A549 (cell line): ENCODE results near the gene PIK3R1. TPM values are rescaled to one million over a fixed set of nuclear protein-coding genes. Genes with fewer than 3 reads are reported as not detected.

Source experiments
- ATAC-seq, 2 experiments: fragments of 200-7000 bp in 1 of 2; fragments of >200 bp in 1 of 2; cut with Nextera tagmentation in 1 of 2; cut with Tn5 transposase in 1 of 2; 3 replicates each; pipeline versions ENCODE4 v1.8.0 to v1.9.1; 2018 to 2020; ENCODE audit warnings: mild to moderate bottlenecking in 1 of 2, moderate library complexity in 1 of 2
- CTCF ChIA-PET: fragments of 300-600 bp; sonication (Branson Sonifier 250); formaldehyde crosslinking; extraction: SDS; loops from one replicate; lab custom pipeline; 2021; ENCODE audit warnings: antibody characterized with exemption, inconsistent platforms; lab: Yijun Ruan, JAX
- POLR2A ChIA-PET: fragments of 350-600 bp; formaldehyde crosslinking; extraction: SDS; loops from one replicate; lab custom pipeline; 2021; ENCODE audit warnings: antibody characterized with exemption, inconsistent platforms; lab: Yijun Ruan, JAX
- DNase-seq, 2 experiments: peaks; one replicate each; pipeline versions ENCODE4 v3.0.0 to v3.0.0-alpha.2; 2011 to 2016; ENCODE audit warnings: low read depth in 1 of 2, low spot score in 1 of 2
- FAIRE-seq: peaks from 2 replicates; lab custom pipeline; 2011; peaks lifted over from hg19 to GRCh38; lab: Jason Lieb, UNC
- H3K27ac ChIP-seq, 2 experiments: fragments of >200 bp; sonication (Bioruptor Twin); formaldehyde crosslinking; 3 replicates each; pipeline ENCODE4 v1.5.1; 2016 to 2017
- H3K4me1 ChIP-seq: fragments of >200 bp; sonication (Bioruptor Twin); formaldehyde crosslinking; 3 replicates; pipeline ENCODE4 v1.6.1; 2016
- H3K4me2 ChIP-seq: fragments of >200 bp; sonication (Bioruptor Twin); formaldehyde crosslinking; 3 replicates; pipeline ENCODE4 v1.6.1; 2016
- H3K4me3 ChIP-seq: fragments of >200 bp; sonication (Bioruptor Twin); formaldehyde crosslinking; 3 replicates; pipeline ENCODE4 v1.5.1; 2016
- H3K9me3 ChIP-seq: fragments of >200 bp; sonication (Bioruptor Twin); formaldehyde crosslinking; 3 replicates; pipeline ENCODE4 v1.6.1; 2016
- BHLHE40 ChIP-seq: IDR thresholded peaks from 2 replicates; pipeline ENCODE4 v1.6.1; 2012; ENCODE audit warnings: low read depth, low read length, inconsistent platforms
- CEBPB ChIP-seq, 2 experiments: fragments of >200 bp in 1 of 2; sonication (Bioruptor Twin) in 1 of 2; formaldehyde crosslinking in 1 of 2; IDR thresholded peaks; 2 replicates each; pipeline ENCODE4 v1.6.1; 2012 to 2016
- CHD2 ChIP-seq: fragments of 150-350 bp; IDR thresholded peaks from 2 replicates; pipeline ENCODE4 v1.6.1; 2014; ENCODE audit warnings: low read length; ENCODE audit not compliant: partially characterized antibody
- FOSL2 ChIP-seq, 2 experiments: fragments of 450-650 bp in 1 of 2; fragments of >200 bp in 1 of 2; sonication (Bioruptor Twin) in 1 of 2; formaldehyde crosslinking; IDR thresholded peaks; 2 replicates each; pipeline versions ENCODE4 v1.5.0 to v1.6.1; 2016 to 2020; ENCODE audit warnings: mild to moderate bottlenecking in 1 of 2, moderate library complexity in 1 of 2
- HDAC2 ChIP-seq: fragments of 200-600 bp; sonication (generic); IDR thresholded peaks from 2 replicates; pipeline ENCODE4 v1.6.1; 2016
- HMGXB4 ChIP-seq: fragments of 250-450 bp; sonication (Bioruptor Pico); IDR thresholded peaks from 2 replicates; pipeline ENCODE4 v1.5.0; 2021; ENCODE audit warnings: mild to moderate bottlenecking, moderate library complexity, borderline replicate concordance
- JUNB ChIP-seq: fragments of >200 bp; sonication (Bioruptor Twin); formaldehyde crosslinking; IDR thresholded peaks from 2 replicates; pipeline ENCODE4 v1.6.1; 2016
- KDM1A ChIP-seq: fragments of 200-600 bp; sonication (generic); IDR thresholded peaks from 2 replicates; pipeline ENCODE4 v1.6.1; 2016; ENCODE audit warnings: low read depth, mild to moderate bottlenecking
- MAFK ChIP-seq: fragments of 450-650 bp; IDR thresholded peaks from 2 replicates; pipeline ENCODE4 v1.6.1; 2014; ENCODE audit not compliant: partially characterized antibody
- MYC ChIP-seq: IDR thresholded peaks from 2 replicates; pipeline ENCODE4 v1.6.1; 2012; ENCODE audit warnings: mild to moderate bottlenecking, inconsistent platforms, low read length, improper control_type of control experiment, borderline replicate concordance
- NR3C1 ChIP-seq: fragments of >200 bp; sonication (Bioruptor Twin); formaldehyde crosslinking; IDR thresholded peaks from 3 replicates; pipeline ENCODE4 v1.6.1; 2017
- PHF8 ChIP-seq: fragments of 200-600 bp; sonication (generic); IDR thresholded peaks from 2 replicates; pipeline ENCODE4 v1.6.1; 2016; ENCODE audit warnings: low read depth, mild to moderate bottlenecking, antibody characterized with exemption, moderate library complexity, borderline replicate concordance
- POLR2A ChIP-seq: IDR thresholded peaks from 2 replicates; pipeline ENCODE4 v1.6.1; 2012; ENCODE audit warnings: mild to moderate bottlenecking, low read length
- RARB ChIP-seq: fragments of 250-450 bp; sonication (Bioruptor Pico); IDR thresholded peaks from 2 replicates; pipeline ENCODE4 v1.8.0; 2021; ENCODE audit warnings: mild to moderate bottlenecking, moderate library complexity
- SREBF2 ChIP-seq: fragments of 450-650 bp; IDR thresholded peaks from 2 replicates; pipeline ENCODE4 v1.6.1; 2014; ENCODE audit warnings: mild to moderate bottlenecking, moderate library complexity
- TP53 ChIP-seq: fragments of 250-450 bp; sonication (Bioruptor Pico); IDR thresholded peaks from 2 replicates; pipeline ENCODE4 v1.5.0; 2021; ENCODE audit warnings: mild to moderate bottlenecking, moderate library complexity
- USF2 ChIP-seq: fragments of 450-650 bp; IDR thresholded peaks from 2 replicates; pipeline ENCODE4 v1.6.1; 2014; ENCODE audit warnings: antibody characterized with exemption
- ZFP36 ChIP-seq: fragments of 450-650 bp; IDR thresholded peaks from 2 replicates; pipeline ENCODE4 v1.6.1; 2014; ENCODE audit warnings: borderline replicate concordance; ENCODE audit not compliant: partially characterized antibody
- ZNF302 ChIP-seq: fragments of 250-450 bp; sonication (Bioruptor Pico); IDR thresholded peaks from 2 replicates; pipeline ENCODE4 v1.9.0; 2021; ENCODE audit warnings: inconsistent platforms, mild to moderate bottlenecking, moderate library complexity
- WGBS: methylation state at CpG from one replicate; pipeline ENCODE4 v1.1.6; 2017; ENCODE audit errors: missing lambda C conversion rate; 5-methylcytosine and 5-hydroxymethylcytosine counted together
- polyA plus RNA-seq, 4 experiments: library from polyadenylated mRNA; depleted of rRNA in 3 of 4; stranded (reverse); fragments of >200 nt; fragmentation: RNase III in 1 of 4; extraction: RNeasy Plus Mini Kit Qiagen cat#74134 plus additional on column Dnase treatment in 1 of 4; gene quantifications; 2 replicates in 3 of 4; 3 replicates in 1 of 4; pipeline ENCODE4 v1.2.3, GENCODE V29; 2011 to 2017
- TF ChIP-seq, protein P1 (sequence below): IDR thresholded peaks from 2 replicates; pipeline ENCODE4 v1.6.1; 2012
- TF ChIP-seq, protein P2 (sequence below): fragments of >200 bp; sonication (Bioruptor Twin); formaldehyde crosslinking; IDR thresholded peaks from 3 replicates; pipeline ENCODE4 v1.5.1; 2016
- TF ChIP-seq, protein P3 (sequence below): IDR thresholded peaks from 2 replicates; pipeline ENCODE4 v1.6.1; 2012

The PIK3R1 gene
- polyA plus RNA-seq, 2 of the 4 experiments (the other 2 are of a cell fraction): 5.5 to 5.7 TPM

- Histone ChIP-seq H3K4me1 (peaks cover 16% of the 10 kb centered on the region; the same call in 2 of the 3 replicates), H3K4me2 (peak overlapping the region; percentile 81), H3K9me3 (peaks cover 13% of the 10 kb centered on the region; the same call in 2 of the 3 replicates), H3K4me3 (peak overlapping the region; percentile 96), H3K27ac (peak overlapping the region; percentile 91 to 98)
- CTCF ChIA-PET: interaction anchor here (0.6 to 1.5 kb wide), 5 partner anchors 20 to 72 kb away, joined by 3 read pairs; no protein-coding TSS in a partner anchor
- 0 out of 2 replicates have a peak, but pooled peaks have one; percentile 7 for TF ChIP-seq USF2
- TF ChIP-seq CHD2: peak; percentile 34
- TF ChIP-seq FOSL2 (IDR thresholded peaks at IDR 0.05): no peak
- 0 out of 2 replicates have a peak, but pooled peaks have one; percentile 11 for TF ChIP-seq FOSL2 (CRISPR knock-in tag; IDR thresholded peaks at IDR 0.05)
- no peak for TF ChIP-seq KDM1A
- TF ChIP-seq, protein P1, sequence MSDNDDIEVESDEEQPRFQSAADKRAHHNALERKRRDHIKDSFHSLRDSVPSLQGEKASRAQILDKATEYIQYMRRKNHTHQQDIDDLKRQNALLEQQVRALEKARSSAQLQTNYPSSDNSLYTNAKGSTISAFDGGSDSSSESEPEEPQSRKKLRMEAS: no peak; the same call in 1 of the 2 replicates
- no peak for TF ChIP-seq HMGXB4 (CRISPR knock-in tag)
- TF ChIP-seq ZNF302 (CRISPR knock-in tag): no peak
- TF ChIP-seq BHLHE40: no peak
- DNase-seq: peak in 1 of 2 experiments; percentile 3
- POLR2A ChIA-PET: interaction anchor here (0.5 to 2.1 kb wide), 9 partner anchors 9 to 972 kb away, joined by 3 to 23 read pairs (median 3); no protein-coding TSS in a partner anchor
- no peak for FAIRE-seq
- 2% methylated on average over 19 of the region's 37 CpGs for WGBS
- no peak for ATAC-seq
Measured at GRCh38 chr5:68214482-68215207, 911 bp upstream of the PIK3R1 start.

DNA sequence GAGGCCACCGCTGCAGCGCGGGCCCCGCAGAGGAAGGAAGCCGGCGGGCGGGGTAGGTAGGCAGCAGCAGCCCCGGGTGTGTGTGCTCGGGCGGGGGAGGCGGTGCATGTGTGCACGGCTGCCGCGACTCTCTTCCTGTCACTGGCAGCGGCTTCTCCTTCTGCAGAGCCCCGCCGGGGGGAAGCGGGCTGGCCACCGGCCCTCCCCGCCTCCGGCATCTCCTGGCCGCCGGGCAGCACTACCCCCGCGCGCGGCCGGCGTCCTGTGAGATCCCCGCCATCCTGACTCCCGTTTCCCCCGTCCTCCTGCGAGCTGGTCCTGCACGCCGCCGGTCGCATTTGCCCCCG lies 315 bp downstream of the PIK3R1 start:
- 3% methylated on average over 16 of the region's 38 CpGs for WGBS
- POLR2A ChIA-PET: interaction anchor here (0.6 to 2.1 kb wide), 10 partner anchors 9 to 1009 kb away, joined by 3 to 23 read pairs (median 3); no protein-coding TSS in a partner anchor
- peak overlapping the region; percentile 91 to 98 for H3K27ac ChIP-seq

DNA sequence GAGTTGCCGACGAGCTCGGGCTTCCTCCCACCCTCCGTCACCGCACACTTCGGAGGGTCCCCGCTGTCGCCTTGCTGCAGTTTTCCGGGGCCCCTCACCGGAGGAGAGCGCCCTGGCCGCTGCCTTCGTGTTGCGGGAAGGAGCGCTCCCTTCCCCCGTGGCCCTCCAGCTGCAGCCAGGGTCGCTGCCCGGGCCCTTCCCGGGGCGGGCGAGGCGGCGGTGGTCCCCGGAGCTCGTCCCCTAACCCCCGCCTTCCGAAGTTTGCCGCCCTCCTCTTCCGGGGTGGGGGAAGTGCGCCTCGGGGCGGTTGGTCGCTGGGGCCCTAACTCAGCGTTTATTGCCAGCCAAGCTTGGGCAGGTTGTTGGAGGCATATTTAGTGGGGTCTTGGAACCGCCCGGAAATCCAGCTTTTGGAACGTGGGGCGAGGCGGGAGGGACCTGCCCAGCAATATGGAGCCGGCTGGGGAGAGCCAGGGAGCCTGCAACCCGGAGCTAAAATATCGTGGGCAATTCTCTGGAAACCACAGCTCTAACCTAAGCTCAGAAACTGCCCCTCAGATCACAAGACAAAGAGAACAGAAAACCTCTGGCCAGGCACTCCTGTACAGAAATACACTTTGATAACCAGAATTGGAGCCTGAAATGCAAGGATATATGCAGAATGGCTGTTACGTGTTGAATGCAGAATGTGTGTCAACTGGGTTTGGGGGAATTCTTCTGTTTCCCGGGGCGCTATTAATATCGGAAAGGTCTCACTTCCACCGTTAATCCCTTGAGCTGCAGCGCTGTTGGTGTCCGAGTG lies 890 bp downstream of the PIK3R1 start:
- DNase-seq (peak; percentile 18 to 34), ATAC-seq (peak; percentile 23 to 51), FAIRE-seq (no peak)
- H3K4me2 ChIP-seq: peak overlapping the region; percentile 81
- H3K27ac ChIP-seq: peak overlapping the region; percentile 91 to 98
- TF ChIP-seq POLR2A (peak; percentile 28; the same call in 1 of the 2 replicates), RARB (CRISPR knock-in tag) (no peak), CHD2 (no peak), TP53 (CRISPR knock-in tag) (no peak), HDAC2 (no peak), MAFK (peak; percentile 14), ZFP36 (no peak), JUNB (no peak), CEBPB (IDR thresholded peaks at IDR 0.05) (no peak), NR3C1 (no peak), MYC (no peak), SREBF2 (no peak)
- TF ChIP-seq, protein P2, sequence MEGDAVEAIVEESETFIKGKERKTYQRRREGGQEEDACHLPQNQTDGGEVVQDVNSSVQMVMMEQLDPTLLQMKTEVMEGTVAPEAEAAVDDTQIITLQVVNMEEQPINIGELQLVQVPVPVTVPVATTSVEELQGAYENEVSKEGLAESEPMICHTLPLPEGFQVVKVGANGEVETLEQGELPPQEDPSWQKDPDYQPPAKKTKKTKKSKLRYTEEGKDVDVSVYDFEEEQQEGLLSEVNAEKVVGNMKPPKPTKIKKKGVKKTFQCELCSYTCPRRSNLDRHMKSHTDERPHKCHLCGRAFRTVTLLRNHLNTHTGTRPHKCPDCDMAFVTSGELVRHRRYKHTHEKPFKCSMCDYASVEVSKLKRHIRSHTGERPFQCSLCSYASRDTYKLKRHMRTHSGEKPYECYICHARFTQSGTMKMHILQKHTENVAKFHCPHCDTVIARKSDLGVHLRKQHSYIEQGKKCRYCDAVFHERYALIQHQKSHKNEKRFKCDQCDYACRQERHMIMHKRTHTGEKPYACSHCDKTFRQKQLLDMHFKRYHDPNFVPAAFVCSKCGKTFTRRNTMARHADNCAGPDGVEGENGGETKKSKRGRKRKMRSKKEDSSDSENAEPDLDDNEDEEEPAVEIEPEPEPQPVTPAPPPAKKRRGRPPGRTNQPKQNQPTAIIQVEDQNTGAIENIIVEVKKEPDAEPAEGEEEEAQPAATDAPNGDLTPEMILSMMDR: no peak
- H3K4me3 ChIP-seq: peak overlapping the region; percentile 96
- ChIA-PET CTCF (interaction anchor here (0.6 to 2.0 kb wide), 8 partner anchors 9 to 71 kb away, joined by 3 to 6 read pairs (median 3); no protein-coding TSS in a partner anchor), POLR2A (interaction anchor here (0.9 to 2.1 kb wide), 4 partner anchors 8 to 1009 kb away, joined by 3 to 23 read pairs (median 4); no protein-coding TSS in a partner anchor)
- H3K9me3 ChIP-seq: no peaks in the 10 kb centered on the region; the same call in 2 of the 3 replicates
- 1% methylated on average over 15 of the region's 49 CpGs for WGBS
- H3K4me1 ChIP-seq: peaks cover 16% of the 10 kb centered on the region; the same call in 2 of the 3 replicates

More for the DNA sequence above, 315 bp downstream of the PIK3R1 start:
- ATAC-seq: peak; percentile 64 to 67
- peak in 1 of 2 experiments; percentile 33 for DNase-seq
- Histone ChIP-seq H3K4me3 (peak overlapping the region; percentile 96), H3K4me1 (peaks cover 16% of the 10 kb centered on the region; the same call in 2 of the 3 replicates), H3K9me3 (peaks cover 4% of the 10 kb centered on the region), H3K4me2 (peak overlapping the region; percentile 81)
- TF ChIP-seq, protein P3, sequence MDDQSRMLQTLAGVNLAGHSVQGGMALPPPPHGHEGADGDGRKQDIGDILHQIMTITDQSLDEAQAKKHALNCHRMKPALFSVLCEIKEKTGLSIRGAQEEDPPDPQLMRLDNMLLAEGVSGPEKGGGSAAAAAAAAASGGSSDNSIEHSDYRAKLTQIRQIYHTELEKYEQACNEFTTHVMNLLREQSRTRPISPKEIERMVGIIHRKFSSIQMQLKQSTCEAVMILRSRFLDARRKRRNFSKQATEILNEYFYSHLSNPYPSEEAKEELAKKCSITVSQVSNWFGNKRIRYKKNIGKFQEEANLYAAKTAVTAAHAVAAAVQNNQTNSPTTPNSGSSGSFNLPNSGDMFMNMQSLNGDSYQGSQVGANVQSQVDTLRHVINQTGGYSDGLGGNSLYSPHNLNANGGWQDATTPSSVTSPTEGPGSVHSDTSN: no peak
- 0 out of 2 replicates have a peak, but pooled peaks have one; percentile 17 for TF ChIP-seq PHF8
- CTCF ChIA-PET: interaction anchor here (0.8 to 1.5 kb wide), 8 partner anchors 14 to 71 kb away, joined by 3 to 4 read pairs (median 3); no protein-coding TSS in a partner anchor
- FAIRE-seq: no peak
